HepG2 (cell line): ENCODE results near the gene IGSF21. TPM values are rescaled to one million over a fixed set of nuclear protein-coding genes. Genes with fewer than 3 reads are reported as not detected.

Experiments used
- ATAC-seq: fragments of 200-7000 bp; cut with Tn5 transposase; 3 replicates; pipeline ENCODE4 v1.9.1; 2020; ENCODE audit warnings: mild to moderate bottlenecking, moderate library complexity
- BruUV-seq: library from RNA; stranded (reverse); fragments of 400-500 nt; replicated peaks from 2 replicates; lab custom pipeline; 2021; lab: Mats Ljungman, UMichigan
- CTCF ChIA-PET: fragments of 300-600 bp; formaldehyde crosslinking; extraction: SDS; loops from one replicate; lab custom pipeline; 2021; ENCODE audit warnings: low total read pairs, inconsistent platforms, low intra/inter-chr PET ratio; lab: Yijun Ruan, JAX
- POLR2A ChIA-PET: fragments of 350-600 bp; sonication (Branson Sonifier 250); formaldehyde crosslinking; loops from one replicate; lab custom pipeline; 2020; ENCODE audit warnings: antibody characterized with exemption, inconsistent platforms; lab: Yijun Ruan, JAX
- DNase-seq: peaks from one replicate; pipeline ENCODE4 v3.0.0-alpha.2; 2015; ENCODE audit warnings: low spot score
- FAIRE-seq: peaks from 3 replicates; lab custom pipeline; 2011; peaks lifted over from hg19 to GRCh38; lab: Jason Lieb, UNC
- H2AFZ ChIP-seq: one replicate; pipeline ENCODE4 v1.6.1; 2011; ENCODE audit warnings: low read length, inconsistent platforms
- H3K27ac ChIP-seq: fragments of 300-600 bp; 3 replicates; pipeline ENCODE4 v1.8.0; 2011; ENCODE audit warnings: mixed run types, mild to moderate bottlenecking, mixed read lengths, low read length, inconsistent platforms; ENCODE audit not compliant: insufficient read depth; ENCODE audit errors: extremely low read length
- H3K27me3 ChIP-seq, 2 experiments: fragments of 200-600 bp in 1 of 2; 2 replicates in 1 of 2; 3 replicates in 1 of 2; pipeline versions ENCODE4 v1.6.0 to v1.8.0; 2011; ENCODE audit warnings: low read length in 2 of 2, mild to moderate bottlenecking in 2 of 2, moderate library complexity in 2 of 2, inconsistent platforms in 1 of 2; ENCODE audit not compliant: insufficient read depth in 2 of 2, control insufficient read depth in 1 of 2
- H3K36me3 ChIP-seq, 2 experiments: fragments of 200-600 bp in 1 of 2; replicated peaks in 1 of 2; 2 replicates in 1 of 2; 3 replicates in 1 of 2; pipeline versions ENCODE4 v1.5.1 to v1.8.0; 2011; ENCODE audit warnings: low read length in 2 of 2, inconsistent platforms in 1 of 2; ENCODE audit not compliant: insufficient read depth in 2 of 2, control insufficient read depth in 1 of 2
- H3K4me1 ChIP-seq: 2 replicates; pipeline ENCODE4 v1.5.1; 2012; ENCODE audit warnings: low read length, inconsistent platforms; ENCODE audit not compliant: insufficient read depth
- H3K4me2 ChIP-seq: 2 replicates; pipeline ENCODE4 v1.6.0; 2011; ENCODE audit warnings: low read depth, low read length, inconsistent platforms
- H3K4me3 ChIP-seq, 3 experiments: fragments of 200-600 bp in 1 of 3; sonication (generic), shearing (Covaris generic) in 1 of 3; replicated peaks in 1 of 3; 2 replicates each; pipeline ENCODE4 v1.5.1; 2011 to 2016; ENCODE audit warnings: low read length in 3 of 3, inconsistent platforms in 2 of 3, low read depth in 2 of 3, mild to moderate bottlenecking in 2 of 3, control low read depth in 1 of 3, mixed read lengths in 1 of 3; ENCODE audit not compliant: insufficient read depth in 1 of 3
- H3K79me2 ChIP-seq: one replicate; pipeline ENCODE4 v1.6.1; 2011; ENCODE audit warnings: low read length, inconsistent platforms; ENCODE audit not compliant: insufficient read depth
- H3K9ac ChIP-seq: 2 replicates; pipeline ENCODE4 v1.6.0; 2011; ENCODE audit warnings: mild to moderate bottlenecking, low read depth, low read length, inconsistent platforms; ENCODE audit not compliant: insufficient read depth
- H3K9me3 ChIP-seq: 2 replicates; pipeline ENCODE4 v1.5.1; 2012; ENCODE audit warnings: mild to moderate bottlenecking, low read length
- H4K20me1 ChIP-seq: 2 replicates; pipeline ENCODE4 v1.6.0; 2011; ENCODE audit warnings: inconsistent platforms, mild to moderate bottlenecking, low read length, moderate library complexity; ENCODE audit not compliant: insufficient read depth
- DMTF1 ChIP-seq: sonication (generic); formaldehyde crosslinking; IDR thresholded peaks from 2 replicates; pipeline ENCODE4 v1.4.0; 2020; ENCODE audit warnings: mild to moderate bottlenecking, missing genetic modification reagents
- ZNF768 ChIP-seq: sonication (generic); formaldehyde crosslinking; IDR thresholded peaks from 2 replicates; pipeline ENCODE4 v1.4.0; 2020; ENCODE audit warnings: missing genetic modification reagents
- WGBS: methylation state at CpG from one replicate; pipeline ENCODE4 v1.1.6; 2017; ENCODE audit warnings: low lambda C conversion rate; 5-methylcytosine and 5-hydroxymethylcytosine counted together
- in situ Hi-C: cut with HindIII; loops from 2 replicates; pipeline ENCODE4 v1.10.0; 2017; ENCODE audit warnings: low pct_unique_long_range_greater_than_20kb; ENCODE audit not compliant: extremely low pct_ligation_motif_present
- intact Hi-C: fragments of 100-400 bp; cut with micrococcal nuclease; formaldehyde crosslinking; loops from one replicate; pipeline ENCODE4 v1.10.0; 2022; ENCODE audit not compliant: unreplicated experiment
- polyA plus RNA-seq, 8 experiments: library from polyadenylated mRNA; depleted of rRNA in 3 of 8; stranded (reverse) in 7 of 8; unstranded in 1 of 8; fragments of >200 nt; fragmentation: Illumina TruSeq in 4 of 8; extraction: Trizol in 4 of 8; gene quantifications; 2 replicates each; pipeline versions ENCODE4 v1.2.1 to v1.2.3, GENCODE V29; 2011 to 2016; ENCODE audit warnings: low read depth in 4 of 8, missing spikeins in 1 of 8, mixed read lengths in 1 of 8; ENCODE audit not compliant: insufficient read depth in 1 of 8
- total RNA-seq, 5 experiments: library from RNA; depleted of rRNA; stranded (reverse); fragments of >200 nt; fragmentation: Illumina TruSeq; extraction: Trizol; gene quantifications; 2 replicates each; pipeline ENCODE4 v1.2.3, GENCODE V29; 2016; ENCODE audit warnings: low read depth in 1 of 5
- TF ChIP-seq, protein P1 (sequence below): sonication (generic); formaldehyde crosslinking; IDR thresholded peaks from 2 replicates; pipeline ENCODE4 v1.4.0; 2020; ENCODE audit warnings: mild to moderate bottlenecking, missing genetic modification reagents, borderline replicate concordance

Gene IGSF21
- total and polyA plus RNA-seq, 2 of the 13 experiments (the other 11 are each of a cell fraction or from before 2014, with no cell fraction given), result not detected

- FAIRE-seq (no peak), ATAC-seq (no peak), DNase-seq (no peak)
- H3K9ac ChIP-seq, result no peak overlapping the region
- no peaks in the 10 kb centered on the region for H3K4me1 ChIP-seq
- no peak overlapping the region for H3K27ac ChIP-seq
- no peaks in the 10 kb centered on the region for H4K20me1 ChIP-seq
- H3K4me2 ChIP-seq, result no peak overlapping the region
- no TSS peak for BruUV-seq
- no peaks in the 10 kb centered on the region for H3K79me2 ChIP-seq
- no peak overlapping the region for H3K4me3 ChIP-seq
- ChIA-PET POLR2A (no interaction called here), CTCF (no interaction called here)
- H3K9me3 ChIP-seq, result no peaks in the 10 kb centered on the region
- intact Hi-C loops (no loop called here), in situ Hi-C loops (no loop called here)
- 9% methylated on average over 11 of the region's 13 CpGs for WGBS
- peaks cover 3 to 38% of the 10 kb centered on the region in 2 experiments; a peak in 3 of 5 replicates for H3K27me3 ChIP-seq
- H2AFZ ChIP-seq, result no peak overlapping the region
- TF ChIP-seq, protein P1, sequence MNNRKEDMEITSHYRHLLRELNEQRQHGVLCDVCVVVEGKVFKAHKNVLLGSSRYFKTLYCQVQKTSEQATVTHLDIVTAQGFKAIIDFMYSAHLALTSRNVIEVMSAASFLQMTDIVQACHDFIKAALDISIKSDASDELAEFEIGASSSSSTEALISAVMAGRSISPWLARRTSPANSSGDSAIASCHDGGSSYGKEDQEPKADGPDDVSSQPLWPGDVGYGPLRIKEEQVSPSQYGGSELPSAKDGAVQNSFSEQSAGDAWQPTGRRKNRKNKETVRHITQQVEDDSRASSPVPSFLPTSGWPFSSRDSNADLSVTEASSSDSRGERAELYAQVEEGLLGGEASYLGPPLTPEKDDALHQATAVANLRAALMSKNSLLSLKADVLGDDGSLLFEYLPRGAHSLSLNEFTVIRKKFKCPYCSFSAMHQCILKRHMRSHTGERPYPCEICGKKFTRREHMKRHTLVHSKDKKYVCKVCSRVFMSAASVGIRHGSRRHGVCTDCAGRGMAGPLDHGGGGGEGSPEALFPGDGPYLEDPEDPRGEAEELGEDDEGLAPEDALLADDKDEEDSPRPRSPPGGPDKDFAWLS (CRISPR knock-in tag), result no peak
- H3K36me3 ChIP-seq, result no peaks in the 10 kb centered on the region
Measured at GRCh38 chr1:18144916-18145647, 37.5 kb downstream of the IGSF21 start.

- Histone ChIP-seq H3K9ac (no peak overlapping the region), H3K4me2 (no peak overlapping the region), H3K79me2 (no peaks in the 10 kb centered on the region), H3K27me3 (peaks cover 3 to 38% of the 10 kb centered on the region in 2 experiments; a peak in 3 of 5 replicates), H4K20me1 (no peaks in the 10 kb centered on the region), H3K9me3 (no peaks in the 10 kb centered on the region), H3K4me1 (no peaks in the 10 kb centered on the region), H3K27ac (no peak overlapping the region), H3K4me3 (no peak overlapping the region), H3K36me3 (no peaks in the 10 kb centered on the region), H2AFZ (no peak overlapping the region)
- in situ Hi-C loops (no loop called here), intact Hi-C loops (no loop called here)
- CTCF ChIA-PET, result no interaction called here
- FAIRE-seq (no peak), ATAC-seq (no peak)
- WGBS, result 9% methylated on average over 8 of the region's 8 CpGs
- POLR2A ChIA-PET, result no interaction called here
- TF ChIP-seq ZNF768 (CRISPR knock-in tag), result peak; percentile 59; the same call in 1 of the 2 replicates
- no peak for TF ChIP-seq DMTF1 (CRISPR knock-in tag)
- TF ChIP-seq, all 625 proteins: peak for 1
- no peak for DNase-seq
- BruUV-seq, result no TSS peak
Measured at GRCh38 chr1:18145851-18146618, 38.4 kb downstream of the IGSF21 start.
